NCI-H2227 (cell line): ENCODE data around the gene KLF9.

Experiments used
- DNase-seq: peaks from one replicate; lab custom pipeline; 2025; ENCODE audit not compliant: unreplicated experiment; lab: John Stamatoyannopoulos, UW

KLF9 gene

GRCh38 chr9:70413799-70414775 lies at the start of gene KLF9:
Gene KLF9, minus strand, starts transcription at chr9:70414657. Its CDS starts 1,294 bp downstream, at chr9:70413363.
- peak; percentile 88 for DNase-seq

GRCh38 chr9:70463877-70464276 lies 49.4 kb upstream of the KLF9 start:
- DNase-seq, result no peak

GRCh38 chr9:70462300-70462699 lies 47.8 kb upstream of the KLF9 start:
- DNase-seq, result no peak

- DNase-seq, result no peak
These were observed 42.8 kb upstream of the KLF9 start for GRCh38 chr9:70457235-70457634.

- no peak for DNase-seq
These were observed 41.7 kb upstream of the KLF9 start for GRCh38 chr9:70455993-70456704.

GRCh38 chr9:70452365-70452764 lies 37.9 kb upstream of the KLF9 start:
- peak; percentile 1 for DNase-seq

GRCh38 chr9:70451765-70452164 lies 37.3 kb upstream of the KLF9 start:
- DNase-seq, result no peak

GRCh38 chr9:70450738-70451137 lies 36.3 kb upstream of the KLF9 start:
- no peak for DNase-seq

- DNase-seq, result no peak
These were observed 35.0 kb upstream of the KLF9 start for GRCh38 chr9:70449461-70449860.

- no peak for DNase-seq
These were observed 34.5 kb upstream of the KLF9 start for GRCh38 chr9:70448919-70449318.

- DNase-seq, result no peak
These were observed 30.4 kb upstream of the KLF9 start for GRCh38 chr9:70444904-70445303.

- DNase-seq, result no peak
These were observed 27.9 kb upstream of the KLF9 start for GRCh38 chr9:70442328-70442848.

GRCh38 chr9:70441622-70442021 lies 27.2 kb upstream of the KLF9 start:
- DNase-seq, result no peak

GRCh38 chr9:70439991-70440706 lies 25.7 kb upstream of the KLF9 start:
- DNase-seq, result no peak

- no peak for DNase-seq
These were observed 24.0 kb upstream of the KLF9 start for GRCh38 chr9:70438341-70438928.

- no peak for DNase-seq
These were observed 21.5 kb upstream of the KLF9 start for GRCh38 chr9:70435948-70436347.

- DNase-seq, result no peak
These were observed 15.4 kb upstream of the KLF9 start for GRCh38 chr9:70429899-70430298.

- DNase-seq, result no peak
These were observed 14.3 kb upstream of the KLF9 start for GRCh38 chr9:70428781-70429180.

- DNase-seq, result no peak
These were observed 12.9 kb upstream of the KLF9 start for GRCh38 chr9:70427161-70427945.

- DNase-seq, result no peak
These were observed 10.7 kb upstream of the KLF9 start for GRCh38 chr9:70425192-70425591.
